HG03045 (cell line): Measurements from ENCODE around the gene PSMD13.
"Not testable (repeated sequence)": the region's sequence is repeated elsewhere in the genome, so short reads cannot be mapped to it uniquely, and the experiment has no call there.

Source experiments
- ATAC-seq: cut with Tn5 transposase; IDR thresholded peaks from one replicate; pipeline ENCODE4 v1.9.1; 2021; ENCODE audit warnings: mild to moderate bottlenecking, moderate library complexity; ENCODE audit not compliant: unreplicated experiment

PSMD13 gene

GRCh38 chr11:236774-237767 lies at the start of gene PSMD13:
TSS of gene PSMD13 (plus strand) at chr11:236976. CDS start at chr11:237050, 74 bp downstream.
- ATAC-seq: peak; percentile 84

- peak; percentile 19 for ATAC-seq
These were observed 47.5 kb upstream of the PSMD13 start for GRCh38 chr11:189200-189783.

GRCh38 chr11:189843-190311 lies 46.9 kb upstream of the PSMD13 start:
- ATAC-seq: peak; percentile 77

- ATAC-seq: not testable (repeated sequence)
These were observed 46.2 kb upstream of the PSMD13 start for GRCh38 chr11:190546-190945.

GRCh38 chr11:191490-192478 lies 45.0 kb upstream of the PSMD13 start:
- not testable (repeated sequence) for ATAC-seq

- ATAC-seq: not testable (repeated sequence)
These were observed 44.1 kb upstream of the PSMD13 start, which contains the start of gene SCGB1C1 for GRCh38 chr11:192674-193128. TSS of gene SCGB1C1 (plus strand) at chr11:193078. CDS start at chr11:193100, 22 bp downstream.

- not testable (repeated sequence) for ATAC-seq
These were observed 43.3 kb upstream of the PSMD13 start for GRCh38 chr11:193481-193880.

GRCh38 chr11:196786-197731 lies 39.7 kb upstream of the PSMD13 start:
- no peak for ATAC-seq

GRCh38 chr11:197741-198235 lies 39.0 kb upstream of the PSMD13 start:
- ATAC-seq: no peak

GRCh38 chr11:198236-198806 lies 38.5 kb upstream of the PSMD13 start:
- ATAC-seq: no peak

GRCh38 chr11:199004-199581 lies 37.7 kb upstream of the PSMD13 start:
- no peak for ATAC-seq

GRCh38 chr11:199782-200181 lies 37.0 kb upstream of the PSMD13 start:
- ATAC-seq: no peak

- ATAC-seq: no peak
These were observed 36.4 kb upstream of the PSMD13 start for GRCh38 chr11:200224-201003.

GRCh38 chr11:201966-202365 lies 34.8 kb upstream of the PSMD13 start:
- ATAC-seq: no peak

GRCh38 chr11:202490-202889 lies 34.3 kb upstream of the PSMD13 start:
- no peak for ATAC-seq

GRCh38 chr11:203056-203944 lies 33.5 kb upstream of the PSMD13 start:
- no peak for ATAC-seq
